ENCODE data around the gene RIPOR2.
A peak's percentile ranks its signal among the peaks of the same experiment; 100 is the strongest.
"Not testable (repeated sequence)": the region's sequence is repeated elsewhere in the genome, so short reads cannot be mapped to it uniquely, and the experiment has no call there.

Gene RIPOR2

GRCh38 chr6:24797596-24798216 is 138.1 kb downstream of the RIPOR2 start:
- DNase-seq: no peak

GRCh38 chr6:24796616-24797290 is 139.0 kb downstream of the RIPOR2 start:
- no peak for DNase-seq

GRCh38 chr6:24795106-24795505 is 140.7 kb downstream of the RIPOR2 start:
- no peak for DNase-seq

GRCh38 chr6:24788031-24788665 is 147.6 kb downstream of the RIPOR2 start:
- DNase-seq: no peak

GRCh38 chr6:24780206-24780605 is 155.6 kb downstream of the RIPOR2 start:
- DNase-seq: no peak

GRCh38 chr6:24779416-24780016 is 156.2 kb downstream of the RIPOR2 start:
- DNase-seq: no peak

GRCh38 chr6:24778878-24779277 is 156.9 kb downstream of the RIPOR2 start:
- no peak for DNase-seq

- no peak for DNase-seq
These were observed 157.6 kb downstream of the RIPOR2 start for GRCh38 chr6:24778121-24778520.

GRCh38 chr6:24777227-24777626 is 158.5 kb downstream of the RIPOR2 start:
- DNase-seq: no peak

- DNase-seq: peak in 1 of 6 experiments; percentile 6
These were observed 160.2 kb downstream of the RIPOR2 start for GRCh38 chr6:24775520-24776058.

GRCh38 chr6:24774696-24775519 is 160.9 kb downstream of the RIPOR2 start, which contains the start of gene GMNN:
Gene GMNN (plus strand): TSS chr6:24774937. CDS start chr6:24777247, 2,310 bp downstream.
- peak; percentile 85 to 98 (median 94) for DNase-seq

GRCh38 chr6:24768361-24768760 is 167.4 kb downstream of the RIPOR2 start:
- DNase-seq: no peak

- peak in 2 of 6 experiments; percentile 20 to 41 for DNase-seq
These were observed 168.9 kb downstream of the RIPOR2 start for GRCh38 chr6:24766680-24767462.

GRCh38 chr6:24765968-24766367 is 169.8 kb downstream of the RIPOR2 start:
- DNase-seq: not testable (repeated sequence)

- not testable (repeated sequence) for DNase-seq
These were observed 170.6 kb downstream of the RIPOR2 start for GRCh38 chr6:24764833-24765828.

GRCh38 chr6:24763578-24763977 is 172.2 kb downstream of the RIPOR2 start:
- no peak for DNase-seq

GRCh38 chr6:24761851-24762250 is 173.9 kb downstream of the RIPOR2 start:
- no peak for DNase-seq

GRCh38 chr6:24761193-24761835 is 174.4 kb downstream of the RIPOR2 start:
- no peak for DNase-seq

- no peak for DNase-seq
These were observed 175.6 kb downstream of the RIPOR2 start for GRCh38 chr6:24760210-24760609.

- no peak for DNase-seq
These were observed 176.0 kb downstream of the RIPOR2 start for GRCh38 chr6:24759718-24760117.
